Mucosa of descending colon (tissue), 3 donors: ENCODE measurements around the gene EIF2B4. TPM values are rescaled to one million over a fixed set of nuclear protein-coding genes. Genes with fewer than 3 reads are reported as not detected.
A peak's percentile ranks its signal among the peaks of the same experiment; 100 is the strongest.

Experiments used
- ATAC-seq: fragments of 200-7000 bp; cut with Tn5 transposase; one replicate; pipeline ENCODE4 v1.9.1; 2020; ENCODE audit warnings: mild to moderate bottlenecking, moderate library complexity
- DNase-seq, 3 donors: peaks; one replicate each; pipeline ENCODE4 v3.0.0-alpha.2; 2020
- H3K36me3 ChIP-seq: fragments of 200-600 bp; one replicate; pipeline ENCODE4 v1.8.0; 2021; ENCODE audit warnings: low read depth, mild to moderate bottlenecking
- H3K4me1 ChIP-seq: fragments of 200-600 bp; one replicate; pipeline ENCODE4 v1.8.0; 2021; ENCODE audit warnings: low read depth, mild to moderate bottlenecking
- H3K4me3 ChIP-seq: fragments of 200-600 bp; one replicate; pipeline ENCODE4 v1.8.0; 2021; ENCODE audit warnings: mild to moderate bottlenecking
- H3K9me3 ChIP-seq: fragments of 200-600 bp; one replicate; pipeline ENCODE4 v1.8.0; 2021; ENCODE audit warnings: mild to moderate bottlenecking
- intact Hi-C, 2 donors: fragments of 100-400 bp; cut with DNase I in 1 of 2; cut with micrococcal nuclease in 1 of 2; formaldehyde crosslinking; loops; one replicate each; pipeline versions ENCODE4 v1.11.0 to v1.11.1; 2022; cut with DNase I, micrococcal nuclease
- total RNA-seq, 3 donors: library from RNA; stranded (reverse); fragmentation: NEBNext Ultra II Directional in 2 of 3; extraction: Animal tissue kit (Norgen Biotek cat#: 25700) in 2 of 3; gene quantifications; one replicate each; pipeline versions ENCODE4 v1.2.1 to v1.2.4, GENCODE V29; 2021 to 2023
- TF ChIP-seq, protein P1 (sequence below): fragments of 200-600 bp; IDR thresholded peaks from one replicate; pipeline ENCODE4 v1.8.0; 2022; ENCODE audit warnings: antibody characterized with exemption, mild to moderate bottlenecking
- donor health status: DM: no; HTN: no; CAD: no; lungs with moderate emphysema.
- donor health status: DM: no; HTN: no; CAD: no.
- donor health status: DM: no; HTN: yes; CAD: no.

EIF2B4 gene
- total RNA-seq, 3 donors from 2014 or later, result 31.4 to 59.9 (median 34.0) TPM

DNA sequence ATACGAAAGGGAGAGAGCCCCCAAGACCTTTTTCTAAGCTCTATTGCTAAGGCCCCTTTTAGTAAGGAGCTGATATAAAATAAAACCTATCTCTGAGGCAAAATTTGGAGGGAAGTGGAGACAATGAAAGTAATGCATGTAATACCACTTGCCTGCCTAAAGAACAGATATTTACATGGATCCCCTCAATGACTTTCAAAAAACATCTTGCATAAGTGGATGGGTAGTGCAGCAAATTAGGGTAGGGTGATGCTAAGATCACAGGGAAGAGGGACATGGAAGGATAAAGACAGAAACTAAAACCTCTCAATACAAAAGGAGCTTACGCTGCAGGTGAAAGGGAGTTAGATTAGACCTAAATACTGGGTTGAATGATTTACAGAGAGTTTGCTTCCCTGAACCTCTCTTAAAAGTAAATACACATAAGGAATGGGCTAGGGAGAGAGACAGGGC is 9.3 kb upstream of the EIF2B4 start:
- TF ChIP-seq, protein P1, sequence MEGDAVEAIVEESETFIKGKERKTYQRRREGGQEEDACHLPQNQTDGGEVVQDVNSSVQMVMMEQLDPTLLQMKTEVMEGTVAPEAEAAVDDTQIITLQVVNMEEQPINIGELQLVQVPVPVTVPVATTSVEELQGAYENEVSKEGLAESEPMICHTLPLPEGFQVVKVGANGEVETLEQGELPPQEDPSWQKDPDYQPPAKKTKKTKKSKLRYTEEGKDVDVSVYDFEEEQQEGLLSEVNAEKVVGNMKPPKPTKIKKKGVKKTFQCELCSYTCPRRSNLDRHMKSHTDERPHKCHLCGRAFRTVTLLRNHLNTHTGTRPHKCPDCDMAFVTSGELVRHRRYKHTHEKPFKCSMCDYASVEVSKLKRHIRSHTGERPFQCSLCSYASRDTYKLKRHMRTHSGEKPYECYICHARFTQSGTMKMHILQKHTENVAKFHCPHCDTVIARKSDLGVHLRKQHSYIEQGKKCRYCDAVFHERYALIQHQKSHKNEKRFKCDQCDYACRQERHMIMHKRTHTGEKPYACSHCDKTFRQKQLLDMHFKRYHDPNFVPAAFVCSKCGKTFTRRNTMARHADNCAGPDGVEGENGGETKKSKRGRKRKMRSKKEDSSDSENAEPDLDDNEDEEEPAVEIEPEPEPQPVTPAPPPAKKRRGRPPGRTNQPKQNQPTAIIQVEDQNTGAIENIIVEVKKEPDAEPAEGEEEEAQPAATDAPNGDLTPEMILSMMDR, result no peak
- Histone ChIP-seq H3K36me3 (peaks cover 6% of the 10 kb centered on the region), H3K4me1 (peaks cover 19% of the 10 kb centered on the region), H3K9me3 (no peaks in the 10 kb centered on the region), H3K4me3 (peak overlapping the region; percentile 44)
- intact Hi-C loops, result no loop called here
- DNase-seq (no peak), ATAC-seq (no peak)

DNA sequence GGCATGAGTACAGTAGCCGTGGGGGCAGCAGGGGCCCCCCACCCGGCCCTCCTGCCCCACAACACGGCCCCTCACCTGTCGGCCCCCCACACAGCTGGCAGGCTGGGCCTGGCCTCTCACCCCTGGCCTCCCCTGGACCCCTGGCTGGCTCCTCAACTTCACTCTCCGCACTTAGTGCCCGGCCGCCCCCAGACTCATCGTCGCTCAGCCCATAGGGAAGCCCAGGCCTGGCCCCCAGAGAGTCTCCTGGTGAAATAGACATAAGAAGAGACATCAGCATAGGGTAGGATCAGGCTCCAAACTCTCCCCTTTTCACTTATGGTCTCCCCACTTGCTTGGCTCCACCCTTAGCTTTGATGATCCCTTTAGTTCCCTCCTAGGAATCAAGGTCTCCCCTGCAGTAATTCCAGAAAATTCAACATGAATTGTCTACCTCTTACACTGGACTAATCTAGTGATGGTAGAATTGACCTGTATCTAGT is 8.7 kb upstream of the EIF2B4 start:
- ATAC-seq (no peak), DNase-seq (no peak)
- no peak overlapping the region for H3K4me3 ChIP-seq

DNA sequence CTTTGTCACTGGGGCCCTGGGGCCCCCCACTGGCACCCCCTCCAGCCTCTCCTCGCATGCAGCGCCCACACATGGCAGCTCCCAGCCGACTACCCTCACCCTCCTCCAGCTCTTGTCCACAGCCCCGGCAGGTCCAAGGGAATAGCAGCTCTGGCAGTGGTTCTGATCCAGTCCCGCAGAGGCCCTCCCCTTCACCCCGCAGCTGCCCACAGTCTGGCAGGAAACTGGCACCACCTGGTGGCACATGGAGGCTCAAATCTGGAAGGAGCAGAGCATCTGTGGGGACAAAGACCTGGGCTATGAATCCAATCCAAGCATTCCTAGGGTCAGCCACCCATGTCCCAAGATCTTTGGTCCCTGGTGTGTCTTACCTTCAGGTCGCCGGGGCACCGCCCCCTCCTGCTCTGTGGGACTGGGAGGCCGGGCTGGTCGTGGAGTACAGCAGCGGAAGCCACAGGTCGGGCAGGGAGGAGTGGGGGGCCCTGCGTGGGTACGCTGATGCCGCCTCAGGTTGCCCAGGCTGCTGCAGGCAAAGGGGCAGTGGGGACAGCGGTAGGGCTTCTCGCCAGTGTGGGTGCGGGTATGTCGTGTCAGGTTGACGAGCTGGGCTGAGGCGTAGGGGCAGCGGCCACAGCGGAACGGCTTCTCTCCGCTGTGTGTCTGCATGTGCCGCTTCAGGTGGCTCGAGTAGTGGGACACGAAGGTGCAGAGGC is 8.1 kb upstream of the EIF2B4 start:
- Histone ChIP-seq H3K4me1 (peaks cover 19% of the 10 kb centered on the region), H3K4me3 (no peak overlapping the region), H3K9me3 (no peaks in the 10 kb centered on the region), H3K36me3 (peaks cover 10% of the 10 kb centered on the region)
- DNase-seq (peak in 2 of 3 donors; percentile 51 to 66), ATAC-seq (no peak)
- TF ChIP-seq, protein P1, result no peak
- intact Hi-C loops, result no loop called here

More for the DNA sequence above, 8.7 kb upstream of the EIF2B4 start:
- Histone ChIP-seq H3K9me3 (no peaks in the 10 kb centered on the region), H3K4me1 (peaks cover 19% of the 10 kb centered on the region), H3K36me3 (peaks cover 6% of the 10 kb centered on the region)
- TF ChIP-seq, protein P1, result no peak
- intact Hi-C loops, result no loop called here

DNA sequence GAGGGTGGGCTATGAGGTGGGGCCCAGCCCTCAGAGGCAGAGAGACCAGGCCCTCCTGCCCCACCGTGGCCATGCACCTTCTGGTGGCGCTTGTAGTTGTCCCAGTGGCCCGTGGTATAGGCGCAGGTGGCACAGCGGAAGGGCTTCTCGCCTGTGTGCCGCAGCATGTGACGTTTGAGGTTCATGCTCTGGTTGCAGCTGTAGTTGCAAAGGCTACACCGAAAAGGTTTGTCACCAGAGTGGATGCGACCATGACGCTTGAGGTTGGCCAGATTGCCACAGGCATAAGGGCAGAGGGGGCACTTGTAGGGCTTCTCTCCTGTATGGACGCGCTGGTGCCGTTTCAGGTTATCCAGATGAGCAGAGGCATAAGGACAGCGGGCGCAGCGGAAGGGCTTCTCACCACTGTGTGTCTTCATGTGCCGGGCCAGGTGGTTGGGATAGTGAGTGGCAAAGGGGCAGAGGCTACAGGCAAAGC is 7.5 kb upstream of the EIF2B4 start:
- ATAC-seq (no peak), DNase-seq (no peak)
- TF ChIP-seq, protein P1, result no peak
- H3K4me3 ChIP-seq, result no peak overlapping the region
- H3K9me3 ChIP-seq, result no peaks in the 10 kb centered on the region
- H3K4me1 ChIP-seq, result peaks cover 19% of the 10 kb centered on the region
- peaks cover 10% of the 10 kb centered on the region for H3K36me3 ChIP-seq
- intact Hi-C loops, result no loop called here

DNA sequence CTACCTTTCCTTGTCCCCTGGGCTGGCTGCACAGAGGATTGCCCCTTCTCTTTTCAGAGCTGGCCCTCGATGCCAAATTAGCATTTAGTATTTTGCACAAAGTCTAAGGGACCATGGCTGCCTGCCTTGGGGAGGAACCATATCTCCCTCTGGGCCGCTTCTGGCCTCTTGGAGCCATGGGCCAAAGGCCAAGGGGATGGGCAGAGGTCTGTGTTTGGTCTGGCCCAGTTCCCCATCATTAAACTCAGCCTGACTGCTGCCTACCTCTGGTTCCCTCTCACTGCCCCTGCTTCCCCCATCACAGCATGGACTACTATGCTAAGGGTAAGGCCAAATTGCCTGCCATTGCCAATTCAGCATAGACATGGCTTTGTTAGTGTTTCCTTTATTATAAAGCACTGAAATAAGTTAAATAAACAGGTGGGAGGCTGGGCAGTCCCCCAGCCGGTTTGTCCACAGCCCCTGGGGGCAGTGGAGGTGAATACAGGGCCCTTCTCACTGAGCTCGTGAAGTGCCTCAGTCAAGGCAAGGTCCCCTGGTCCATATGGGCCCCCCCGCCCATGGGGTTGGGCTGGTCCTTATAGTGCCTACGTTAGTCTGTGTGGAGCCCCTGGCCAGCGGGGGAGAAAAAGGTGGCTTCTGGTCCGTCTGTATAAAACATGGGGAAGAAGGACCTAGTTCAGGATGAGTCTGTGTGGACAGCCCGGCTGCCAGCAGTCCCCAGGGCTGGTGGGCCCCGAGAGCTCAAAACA is 6.9 kb upstream of the EIF2B4 start:
- intact Hi-C loops, result no loop called here
- H3K4me3 ChIP-seq, result no peak overlapping the region
- peaks cover 22% of the 10 kb centered on the region for H3K4me1 ChIP-seq
- DNase-seq (no peak), ATAC-seq (no peak)
- TF ChIP-seq, protein P1, result no peak
- peaks cover 10% of the 10 kb centered on the region for H3K36me3 ChIP-seq
- no peaks in the 10 kb centered on the region for H3K9me3 ChIP-seq
